Measurements from ENCODE around the gene CACNG6.

- no peak for TF ChIP-seq POLR2AphosphoS5 (IDR thresholded peaks at IDR 0.05; ENCODE audit: borderline replicate concordance, low read depth, low read length)
- no peak for TF ChIP-seq EZH2 (IDR thresholded peaks at IDR 0.05)
Measured at GRCh38 chr19:54029930-54030490, 38.6 kb downstream of the CACNG6 start.
